ENCODE data around the gene STIL. TPM values are rescaled to one million over a fixed set of nuclear protein-coding genes. Genes with fewer than 3 reads are reported as not detected.

Gene STIL
- total RNA-seq, 2 donors from 2014 or later, result 39.3 to 48.0 TPM

- Histone ChIP-seq H3K4me3 (ENCODE audit: low read length) (no peak overlapping the region), H3K9ac (ENCODE audit: extremely low read depth, low read length, poor library complexity, severe bottlenecking) (no peak overlapping the region), H3K4me1 (ENCODE audit: control insufficient read depth, insufficient read depth, low read length) (no peaks in the 10 kb centered on the region), H3K27me3 (ENCODE audit: control insufficient read depth, insufficient read depth, low read length, poor library complexity, severe bottlenecking) (no peaks in the 10 kb centered on the region), H3K36me3 (ENCODE audit: control insufficient read depth, insufficient read depth, low read length) (peaks cover 86% of the 10 kb centered on the region), H3K27ac (ENCODE audit: low read depth, low read length) (no peak overlapping the region), H3K9me3 (ENCODE audit: control insufficient read depth, low read length) (no peaks in the 10 kb centered on the region)
- Mint-ChIP-seq H3K27ac (no peak overlapping the region), H3K4me1 (no peaks in the 10 kb centered on the region), H3K9me3 (no peaks in the 10 kb centered on the region), H3K36me3 (ENCODE audit: low read depth) (peaks cover 56% of the 10 kb centered on the region), H3K27me3 (ENCODE audit: insufficient read depth) (no peaks in the 10 kb centered on the region), H3K4me3 (no peak overlapping the region)
- DNase-seq, result no peak
- TF ChIP-seq CTCF (conservative IDR thresholded peaks at IDR 0.05), result no peak
- WGBS, 2 experiments (ENCODE audit: insufficient coverage in 1 of 2, insufficient read length in 1 of 2), result 92 to 100% methylated on average over 2 of the region's 2 CpGs
Observed at GRCh38 chr1:47257224-47257623, 56.7 kb downstream of the STIL start.

- H3K9me3 Mint-ChIP-seq, result no peaks in the 10 kb centered on the region
- Histone ChIP-seq H3K27me3 (ENCODE audit: control insufficient read depth, insufficient read depth, low read length, poor library complexity, severe bottlenecking) (no peaks in the 10 kb centered on the region), H3K27ac (ENCODE audit: low read depth, low read length) (no peak overlapping the region), H3K9me3 (ENCODE audit: control insufficient read depth, low read length) (no peaks in the 10 kb centered on the region), H3K4me3 (ENCODE audit: low read length) (no peak overlapping the region), H3K9ac (ENCODE audit: extremely low read depth, low read length, poor library complexity, severe bottlenecking) (no peak overlapping the region), H3K4me1 (ENCODE audit: control insufficient read depth, insufficient read depth, low read length) (no peaks in the 10 kb centered on the region), H3K36me3 (ENCODE audit: control insufficient read depth, insufficient read depth, low read length) (peaks cover 71% of the 10 kb centered on the region)
- no peaks in the 10 kb centered on the region for H3K4me1 Mint-ChIP-seq
- WGBS, 2 experiments (ENCODE audit: insufficient coverage in 1 of 2, insufficient read length in 1 of 2), result 95 to 96% methylated on average over 3 to 4 of the region's 5 CpGs
- no peak for TF ChIP-seq CTCF (conservative IDR thresholded peaks at IDR 0.05)
- H3K36me3 Mint-ChIP-seq (ENCODE audit: low read depth), result peaks cover 56% of the 10 kb centered on the region
- H3K4me3 Mint-ChIP-seq, result no peak overlapping the region
- H3K27ac Mint-ChIP-seq, result no peak overlapping the region
- no peak for DNase-seq
- H3K27me3 Mint-ChIP-seq (ENCODE audit: insufficient read depth), result no peaks in the 10 kb centered on the region
Observed at GRCh38 chr1:47252795-47253194, 61.2 kb downstream of the STIL start.

- Mint-ChIP-seq H3K27me3 (ENCODE audit: insufficient read depth) (no peaks in the 10 kb centered on the region), H3K36me3 (ENCODE audit: low read depth) (peaks cover 53% of the 10 kb centered on the region), H3K9me3 (no peaks in the 10 kb centered on the region), H3K4me3 (no peak overlapping the region), H3K4me1 (peaks cover 4% of the 10 kb centered on the region), H3K27ac (no peak overlapping the region)
- TF ChIP-seq CTCF (conservative IDR thresholded peaks at IDR 0.05), result no peak
- no peaks in the 10 kb centered on the region for H3K4me1 ChIP-seq (ENCODE audit: control insufficient read depth, insufficient read depth, low read length)
- H3K9me3 ChIP-seq (ENCODE audit: control insufficient read depth, low read length), result no peaks in the 10 kb centered on the region
- no peak overlapping the region for H3K9ac ChIP-seq (ENCODE audit: extremely low read depth, low read length, poor library complexity, severe bottlenecking)
- no peaks in the 10 kb centered on the region for H3K27me3 ChIP-seq (ENCODE audit: control insufficient read depth, insufficient read depth, low read length, poor library complexity, severe bottlenecking)
- H3K4me3 ChIP-seq (ENCODE audit: low read length), result no peak overlapping the region
- peaks cover 67% of the 10 kb centered on the region for H3K36me3 ChIP-seq (ENCODE audit: control insufficient read depth, insufficient read depth, low read length)
- no peak for DNase-seq
- 80% methylated on average over 1 of the region's 1 CpG; no CpG with 5 or more reads in 1 of the 2 experiments for WGBS, 2 experiments (ENCODE audit: insufficient coverage in 1 of 2, insufficient read length in 1 of 2)
- no peak overlapping the region for H3K27ac ChIP-seq (ENCODE audit: low read depth, low read length)
Observed at GRCh38 chr1:47252369-47252768, 61.6 kb downstream of the STIL start.

Data from endodermal cell (in vitro differentiated cells).